Measurements from ENCODE around the gene CDHR2. TPM values are rescaled to one million over a fixed set of nuclear protein-coding genes. Genes with fewer than 3 reads are reported as not detected.

CDHR2 gene
- total RNA-seq, 1 donor from 2014 or later: 1.6 TPM

GRCh38 chr5:176553260-176554085 is 4.3 kb downstream of the CDHR2 start:
- no peaks in the 10 kb centered on the region for H3K9me3 Mint-ChIP-seq (ENCODE audit: low read depth)
- H3K27ac Mint-ChIP-seq: no peak overlapping the region
- no peaks in the 10 kb centered on the region for H3K36me3 Mint-ChIP-seq (ENCODE audit: insufficient read depth)
- H3K27me3 Mint-ChIP-seq: peaks cover 20% of the 10 kb centered on the region
- H3K4me3 Mint-ChIP-seq (ENCODE audit: low read depth): no peak overlapping the region
- DNase-seq (ENCODE audit: low spot score, unreplicated experiment): no peak
- no peak for TF ChIP-seq CTCF (IDR thresholded peaks at IDR 0.05; ENCODE audit: unreplicated experiment)
- peaks cover 4% of the 10 kb centered on the region for H3K4me1 Mint-ChIP-seq (ENCODE audit: low read depth)

- no peak overlapping the region for H3K27ac Mint-ChIP-seq
- no peaks in the 10 kb centered on the region for H3K36me3 Mint-ChIP-seq (ENCODE audit: insufficient read depth)
- H3K4me3 Mint-ChIP-seq (ENCODE audit: low read depth): no peak overlapping the region
- H3K27me3 Mint-ChIP-seq: peaks cover 18% of the 10 kb centered on the region
- H3K9me3 Mint-ChIP-seq (ENCODE audit: low read depth): no peaks in the 10 kb centered on the region
- DNase-seq (ENCODE audit: low spot score, unreplicated experiment): no peak
- no peaks in the 10 kb centered on the region for H3K4me1 Mint-ChIP-seq (ENCODE audit: low read depth)
- no peak for TF ChIP-seq CTCF (IDR thresholded peaks at IDR 0.05; ENCODE audit: unreplicated experiment)
These were observed 8.7 kb downstream of the CDHR2 start for GRCh38 chr5:176557846-176558245.

DNA sequence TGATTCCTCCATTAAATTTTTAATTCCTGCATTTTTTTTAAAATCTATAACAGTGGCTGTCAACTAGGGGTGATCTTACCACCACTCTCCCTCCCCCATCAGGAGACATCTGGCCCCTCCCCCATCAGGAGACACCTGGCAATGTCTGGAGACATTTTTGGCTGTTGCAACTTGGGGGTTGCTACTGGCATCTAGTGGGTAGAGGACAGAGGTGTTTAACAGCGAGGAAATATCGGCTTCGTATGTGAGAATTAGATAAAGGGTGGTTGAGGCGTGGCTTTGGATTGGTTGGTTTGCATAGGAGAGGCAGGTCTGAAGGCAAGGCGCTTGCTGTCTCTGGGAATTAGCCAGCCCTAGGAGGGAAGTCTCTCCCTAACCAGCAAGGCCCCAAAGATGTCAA is 10.5 kb downstream of the CDHR2 start:
- H3K9me3 Mint-ChIP-seq (ENCODE audit: low read depth): no peaks in the 10 kb centered on the region
- no peaks in the 10 kb centered on the region for H3K36me3 Mint-ChIP-seq (ENCODE audit: insufficient read depth)
- H3K27ac Mint-ChIP-seq: no peak overlapping the region
- no peaks in the 10 kb centered on the region for H3K4me1 Mint-ChIP-seq (ENCODE audit: low read depth)
- H3K4me3 Mint-ChIP-seq (ENCODE audit: low read depth): no peak overlapping the region
- no peak for DNase-seq (ENCODE audit: low spot score, unreplicated experiment)
- H3K27me3 Mint-ChIP-seq: peaks cover 9% of the 10 kb centered on the region
- no peak for TF ChIP-seq CTCF (IDR thresholded peaks at IDR 0.05; ENCODE audit: unreplicated experiment)

GRCh38 chr5:176560364-176560763 is 11.2 kb downstream of the CDHR2 start:
- DNase-seq (ENCODE audit: low spot score, unreplicated experiment): no peak
- Mint-ChIP-seq H3K9me3 (ENCODE audit: low read depth) (no peaks in the 10 kb centered on the region), H3K4me3 (ENCODE audit: low read depth) (no peak overlapping the region)

GRCh38 chr5:176561259-176561658 is 12.1 kb downstream of the CDHR2 start:
- Mint-ChIP-seq H3K9me3 (ENCODE audit: low read depth) (no peaks in the 10 kb centered on the region), H3K36me3 (ENCODE audit: insufficient read depth) (no peaks in the 10 kb centered on the region), H3K4me1 (ENCODE audit: low read depth) (no peaks in the 10 kb centered on the region), H3K27me3 (peaks cover 9% of the 10 kb centered on the region), H3K4me3 (ENCODE audit: low read depth) (no peak overlapping the region), H3K27ac (no peak overlapping the region)
- no peak for DNase-seq (ENCODE audit: low spot score, unreplicated experiment)
- no peak for TF ChIP-seq CTCF (IDR thresholded peaks at IDR 0.05; ENCODE audit: unreplicated experiment)

More at GRCh38 chr5:176560364-176560763, 11.2 kb downstream of the CDHR2 start:
- H3K27me3 Mint-ChIP-seq: peaks cover 5% of the 10 kb centered on the region
- no peak overlapping the region for H3K27ac Mint-ChIP-seq
- H3K36me3 Mint-ChIP-seq (ENCODE audit: insufficient read depth): no peaks in the 10 kb centered on the region
- no peaks in the 10 kb centered on the region for H3K4me1 Mint-ChIP-seq (ENCODE audit: low read depth)
- no peak for TF ChIP-seq CTCF (IDR thresholded peaks at IDR 0.05; ENCODE audit: unreplicated experiment)
